IMR-90 (cell line): ENCODE measurements around the gene RELCH. TPM values are rescaled to one million over a fixed set of nuclear protein-coding genes. Genes with fewer than 3 reads are reported as not detected.

Experiments used
- ATAC-seq: fragments of 200-7000 bp; cut with Tn5 transposase; 2 replicates; pipeline ENCODE4 v1.9.1; 2020; ENCODE audit warnings: low read depth, mild to moderate bottlenecking, moderate library complexity
- BruUV-seq: library from RNA; stranded (reverse); fragments of 400-500 nt; replicated peaks from 2 replicates; lab custom pipeline; 2021; lab: Mats Ljungman, UMichigan
- CTCF ChIA-PET: fragments of 300-600 bp; formaldehyde crosslinking; extraction: SDS; loops from one replicate; lab custom pipeline; 2021; ENCODE audit warnings: antibody characterized with exemption; lab: Yijun Ruan, JAX
- POLR2A ChIA-PET: fragments of 300-600 bp; sonication (Branson Sonifier 250); formaldehyde crosslinking; loops from one replicate; lab custom pipeline; 2022; ENCODE audit warnings: antibody characterized with exemption; ENCODE audit not compliant: unreplicated experiment; lab: Charles Lee
- DNase-seq: peaks from one replicate; pipeline ENCODE4 v3.0.0; 2013
- H2AFZ ChIP-seq: replicated peaks from 2 replicates; pipeline ENCODE3; 2013; ENCODE audit warnings: low read length, mild to moderate bottlenecking; ENCODE audit not compliant: poor library complexity
- H2AK5ac ChIP-seq: 2 replicates; pipeline ENCODE4 v1.6.1; 2013; ENCODE audit warnings: low read depth, low read length, inconsistent platforms
- H2AK9ac ChIP-seq: replicated peaks from 2 replicates; pipeline ENCODE3; 2013; ENCODE audit warnings: mild to moderate bottlenecking, low read depth, low read length, moderate library complexity; ENCODE audit not compliant: poor library complexity
- H2BK120ac ChIP-seq: 2 replicates; pipeline ENCODE4 v1.6.1; 2013; ENCODE audit warnings: low read depth, low read length, inconsistent platforms
- H2BK15ac ChIP-seq: 3 replicates; pipeline ENCODE4 v1.6.1; 2013; ENCODE audit warnings: low read depth, low read length, inconsistent platforms
- H2BK20ac ChIP-seq: 2 replicates; pipeline ENCODE4 v1.6.1; 2013; ENCODE audit warnings: low read depth, mild to moderate bottlenecking, inconsistent platforms, low read length, moderate library complexity
- H2BK5ac ChIP-seq: 2 replicates; pipeline ENCODE4 v1.6.1; 2013; ENCODE audit warnings: mild to moderate bottlenecking, low read depth, low read length, inconsistent platforms; ENCODE audit not compliant: poor library complexity, severe bottlenecking
- H3K14ac ChIP-seq: replicated peaks from 2 replicates; pipeline ENCODE4 v1.6.1; 2013; ENCODE audit warnings: low read depth, low read length, inconsistent platforms
- H3K18ac ChIP-seq: 2 replicates; pipeline ENCODE4 v1.6.1; 2013; ENCODE audit warnings: low read depth, low read length, control low read depth
- H3K23ac ChIP-seq: 2 replicates; pipeline ENCODE4 v1.6.1; 2013; ENCODE audit warnings: low read depth, low read length, inconsistent platforms
- H3K27ac ChIP-seq: 2 replicates; pipeline ENCODE4 v1.5.1; 2013; ENCODE audit warnings: mild to moderate bottlenecking, control low read depth, low read length; ENCODE audit not compliant: insufficient read depth
- H3K27me3 ChIP-seq: 2 replicates; pipeline ENCODE4 v1.6.1; 2013; ENCODE audit warnings: low read length; ENCODE audit not compliant: control insufficient read depth, insufficient read depth
- H3K36me3 ChIP-seq: 2 replicates; pipeline ENCODE4 v1.6.1; 2013; ENCODE audit warnings: low read length, mixed read lengths; ENCODE audit not compliant: control insufficient read depth, insufficient read depth
- H3K4ac ChIP-seq: 2 replicates; pipeline ENCODE4 v1.6.1; 2013; ENCODE audit warnings: low read depth, low read length, inconsistent platforms
- H3K4me1 ChIP-seq: 2 replicates; pipeline ENCODE4 v1.6.1; 2013; ENCODE audit warnings: low read length, mixed read lengths; ENCODE audit not compliant: control insufficient read depth, insufficient read depth
- H3K4me2 ChIP-seq: 2 replicates; pipeline ENCODE4 v1.6.1; 2013; ENCODE audit warnings: low read depth, mild to moderate bottlenecking, control low read depth, low read length, moderate library complexity
- H3K4me3 ChIP-seq: 2 replicates; pipeline ENCODE4 v1.5.1; 2013; ENCODE audit warnings: low read depth, mild to moderate bottlenecking, control low read depth, low read length, moderate library complexity; ENCODE audit not compliant: insufficient read depth
- H3K56ac ChIP-seq: 2 replicates; pipeline ENCODE4 v1.6.1; 2013; ENCODE audit warnings: low read length, inconsistent platforms; ENCODE audit not compliant: insufficient read depth; ENCODE audit errors: extremely low read depth
- H3K79me1 ChIP-seq, 2 experiments: 2 replicates each; pipeline ENCODE4 v1.6.1; 2013; ENCODE audit warnings: low read length in 2 of 2, inconsistent platforms in 1 of 2, low read depth in 1 of 2
- H3K9ac ChIP-seq: 2 replicates; pipeline ENCODE4 v1.6.1; 2013; ENCODE audit warnings: low read depth, low read length, control low read depth
- H3K9me1 ChIP-seq: 2 replicates; pipeline ENCODE4 v1.6.1; 2013; ENCODE audit warnings: low read length, inconsistent platforms; ENCODE audit not compliant: insufficient read depth
- H3K9me3 ChIP-seq: 2 replicates; pipeline ENCODE4 v1.6.1; 2013; ENCODE audit warnings: low read length; ENCODE audit not compliant: control insufficient read depth, insufficient read depth
- H4K20me1 ChIP-seq: 2 replicates; pipeline ENCODE4 v1.6.1; 2013; ENCODE audit warnings: low read length, inconsistent platforms; ENCODE audit not compliant: insufficient read depth
- H4K5ac ChIP-seq: 2 replicates; pipeline ENCODE4 v1.6.1; 2013; ENCODE audit warnings: mild to moderate bottlenecking, low read depth, low read length, control low read depth
- H4K8ac ChIP-seq, 2 experiments: 2 replicates each; pipeline ENCODE4 v1.6.1; 2013; ENCODE audit warnings: low read depth in 2 of 2, low read length in 2 of 2, control low read depth in 1 of 2, inconsistent platforms in 1 of 2
- H4K91ac ChIP-seq: 2 replicates; pipeline ENCODE4 v1.6.1; 2013; ENCODE audit warnings: low read depth, low read length, inconsistent platforms; ENCODE audit not compliant: insufficient read depth
- CTCF ChIP-seq: conservative IDR thresholded peaks from 2 replicates; pipeline ENCODE4 v1.5.1; 2012; ENCODE audit warnings: mild to moderate bottlenecking, low read depth, low read length, improper control_type of control experiment
- ELK1 ChIP-seq: fragments of 150-350 bp; IDR thresholded peaks from 2 replicates; pipeline ENCODE4 v1.6.1; 2016; ENCODE audit warnings: low read depth, mild to moderate bottlenecking, low read length, moderate library complexity, borderline replicate concordance
- FOS ChIP-seq: fragments of 150-350 bp; IDR thresholded peaks from 2 replicates; pipeline ENCODE4 v1.6.1; 2016; ENCODE audit warnings: low read depth, low read length
- MAZ ChIP-seq: IDR thresholded peaks from 2 replicates; pipeline ENCODE4 v1.6.1; 2012; ENCODE audit warnings: low read depth, mild to moderate bottlenecking, low read length, improper control_type of control experiment, moderate library complexity, borderline replicate concordance
- MXI1 ChIP-seq: IDR thresholded peaks from 2 replicates; pipeline ENCODE4 v1.6.1; 2012; ENCODE audit warnings: low read depth, mild to moderate bottlenecking, low read length, moderate library complexity, borderline replicate concordance
- NFE2L2 ChIP-seq: fragments of 150-350 bp; IDR thresholded peaks from 2 replicates; pipeline ENCODE4 v1.6.1; 2016; ENCODE audit warnings: low read depth, mild to moderate bottlenecking, low read length
- RCOR1 ChIP-seq: IDR thresholded peaks from 2 replicates; pipeline ENCODE4 v1.6.1; 2012; ENCODE audit warnings: mild to moderate bottlenecking, low read length, improper control_type of control experiment; ENCODE audit not compliant: insufficient replicate concordance
- RFX5 ChIP-seq: IDR thresholded peaks from 2 replicates; pipeline ENCODE4 v1.8.0; 2012; ENCODE audit warnings: low read depth, mild to moderate bottlenecking, low read length, moderate library complexity
- WGBS, 2 experiments: methylation state at CpG; one replicate each; pipeline versions ENCODE4 v1.1.5 to v1.1.7; 2013; ENCODE audit warnings: missing lambda C conversion rate in 2 of 2; ENCODE audit not compliant: insufficient read length in 1 of 2; ENCODE audit errors: extremely low coverage in 2 of 2; 5-methylcytosine and 5-hydroxymethylcytosine counted together
- dilution Hi-C: fragments of 300-500 bp; cut with HindIII; formaldehyde crosslinking; loops from one replicate; pipeline ENCODE4 v1.14.3; 2018; ENCODE audit warnings: low sequenced_read_pairs; ENCODE audit not compliant: unreplicated experiment
- in situ Hi-C: fragments of 300-500 bp; cut with MboI; formaldehyde crosslinking; loops from 3 replicates; pipeline ENCODE4 v1.14.3; 2019; ENCODE audit warnings: low sequenced_read_pairs, inconsistent platforms, mixed read lengths
- intact Hi-C: fragments of 100-400 bp; cut with micrococcal nuclease; formaldehyde crosslinking; loops from 2 replicates; pipeline ENCODE4 v1.10.0; 2022
- polyA plus RNA-seq, 3 experiments: library from polyadenylated mRNA; depleted of rRNA; stranded (reverse); fragments of >200 nt; gene quantifications; 2 replicates each; pipeline ENCODE4 v1.2.3, GENCODE V29; 2012; ENCODE audit warnings: low replicate concordance in 1 of 3
- total RNA-seq: library from RNA; depleted of rRNA; stranded (reverse); fragments of >200 nt; gene quantifications from 2 replicates; pipeline ENCODE4 v1.2.3, GENCODE V29; 2012
- TF ChIP-seq, protein P1 (sequence below): fragments of 150-350 bp; IDR thresholded peaks from 2 replicates; pipeline ENCODE4 v1.6.1; 2017; ENCODE audit warnings: mild to moderate bottlenecking, antibody characterized with exemption, low read length, low read depth

The RELCH gene
- total and polyA plus RNA-seq, 2 of the 4 experiments (the other 2 are of a cell fraction) = 14.4 to 52.5 TPM

GRCh38 chr18:62357079-62357719 lies 170.1 kb downstream of the RELCH start:
- H3K4me1 ChIP-seq = no peaks in the 10 kb centered on the region
- H3K23ac ChIP-seq = no peak overlapping the region
- TF ChIP-seq NFE2L2 (no peak), MXI1 (no peak), ELK1 (no peak), FOS (no peak), CTCF (no peak), RCOR1 (no peak), RFX5 (no peak), MAZ (no peak)
- TF ChIP-seq, protein P1, sequence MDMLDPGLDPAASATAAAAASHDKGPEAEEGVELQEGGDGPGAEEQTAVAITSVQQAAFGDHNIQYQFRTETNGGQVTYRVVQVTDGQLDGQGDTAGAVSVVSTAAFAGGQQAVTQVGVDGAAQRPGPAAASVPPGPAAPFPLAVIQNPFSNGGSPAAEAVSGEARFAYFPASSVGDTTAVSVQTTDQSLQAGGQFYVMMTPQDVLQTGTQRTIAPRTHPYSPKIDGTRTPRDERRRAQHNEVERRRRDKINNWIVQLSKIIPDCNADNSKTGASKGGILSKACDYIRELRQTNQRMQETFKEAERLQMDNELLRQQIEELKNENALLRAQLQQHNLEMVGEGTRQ = no peak
- no peaks in the 10 kb centered on the region for H3K79me1 ChIP-seq
- no peaks in the 10 kb centered on the region for H4K20me1 ChIP-seq
- H4K8ac ChIP-seq = no peak overlapping the region
- H3K9ac ChIP-seq = no peak overlapping the region
- no peak overlapping the region for H3K4me3 ChIP-seq
- peaks cover 37% of the 10 kb centered on the region for H3K27me3 ChIP-seq
- H3K36me3 ChIP-seq = no peaks in the 10 kb centered on the region
- no peaks in the 10 kb centered on the region for H3K9me1 ChIP-seq
- no peak overlapping the region for H2BK120ac ChIP-seq
- H4K91ac ChIP-seq = no peak overlapping the region
- no peak overlapping the region for H3K4me2 ChIP-seq
- DNase-seq (no peak), ATAC-seq (no peak)
- H3K18ac ChIP-seq = no peak overlapping the region
- no peak overlapping the region for H3K56ac ChIP-seq
- ChIA-PET POLR2A (no interaction called here), CTCF (interaction anchor here (1.0 kb wide), 1 partner anchor 13 kb away, joined by 3 read pairs; no protein-coding TSS in a partner anchor)
- dilution Hi-C loops (no loop called here), intact Hi-C loops (no loop called here), in situ Hi-C loops (no loop called here)
- BruUV-seq = no TSS peak
- H3K27ac ChIP-seq = no peak overlapping the region
- no peak overlapping the region for H2BK20ac ChIP-seq
- H2AK9ac ChIP-seq = no peak overlapping the region
- no peak overlapping the region for H2BK5ac ChIP-seq
- no peak overlapping the region for H3K14ac ChIP-seq
- no peak overlapping the region for H2AFZ ChIP-seq
- no peak overlapping the region for H3K4ac ChIP-seq
- WGBS, 2 experiments = no CpG with 5 or more reads among the region's 5 CpGs
- no peak overlapping the region for H2BK15ac ChIP-seq
- no peak overlapping the region for H2AK5ac ChIP-seq
- no peak overlapping the region for H4K5ac ChIP-seq
- no peaks in the 10 kb centered on the region for H3K9me3 ChIP-seq
